SK-N-SH (cell line): ENCODE results near the gene KLHL5.

ENCODE experiments used
- CHD2 ChIP-seq: fragments of 150-350 bp; IDR thresholded peaks from 2 replicates; pipeline ENCODE4 v1.6.1; 2018; ENCODE audit warnings: low read length; ENCODE audit not compliant: partially characterized antibody
- ELF1 ChIP-seq: IDR thresholded peaks from 2 replicates; pipeline ENCODE4 v1.4.0; 2012
- EP300 ChIP-seq, 2 experiments: IDR thresholded peaks; 2 replicates each; pipeline versions ENCODE4 v1.4.0 to v1.6.1; 2012; ENCODE audit warnings: borderline replicate concordance in 1 of 2, low read depth in 1 of 2, low read length in 1 of 2
- EZH2phosphoT487 ChIP-seq: fragments of 200-600 bp; sonication (generic); IDR thresholded peaks from 2 replicates; pipeline ENCODE4 v1.6.1; 2017; ENCODE audit warnings: low read depth, mixed run types, mild to moderate bottlenecking, antibody characterized with exemption, moderate library complexity, borderline replicate concordance
- MXI1 ChIP-seq: IDR thresholded peaks from 2 replicates; pipeline ENCODE4 v1.6.1; 2012; ENCODE audit warnings: mild to moderate bottlenecking, low read depth, low read length, improper control_type of control experiment
- POLR2AphosphoS5 ChIP-seq: IDR thresholded peaks from 2 replicates; pipeline ENCODE4 v1.6.1; 2012; ENCODE audit warnings: low read depth, low read length
- RAD21 ChIP-seq: IDR thresholded peaks from 2 replicates; pipeline ENCODE4 v1.6.1; 2012; ENCODE audit warnings: mild to moderate bottlenecking, low read length
- RFX5 ChIP-seq: IDR thresholded peaks from 2 replicates; pipeline ENCODE4 v1.6.1; 2012; ENCODE audit warnings: mild to moderate bottlenecking, improper control_type of control experiment, low read length
- TAF1 ChIP-seq: IDR thresholded peaks from 2 replicates; pipeline ENCODE4 v1.6.1; 2012; ENCODE audit warnings: low read depth, mild to moderate bottlenecking, low read length, moderate library complexity, borderline replicate concordance
- TCF12 ChIP-seq: IDR thresholded peaks from 2 replicates; pipeline ENCODE4 v1.4.0; 2012
- TF ChIP-seq, protein P1 (sequence below): fragments of 200-600 bp; sonication (generic); IDR thresholded peaks from 2 replicates; pipeline ENCODE4 v1.6.1; 2017; ENCODE audit warnings: antibody characterized with exemption, mild to moderate bottlenecking, moderate library complexity
- TF ChIP-seq, protein P2 (sequence below): IDR thresholded peaks from 2 replicates; pipeline ENCODE4; 2012
- TF ChIP-seq, protein P3 (sequence below): IDR thresholded peaks from 2 replicates; pipeline ENCODE4 v1.4.0; 2012; ENCODE audit warnings: low read depth, borderline replicate concordance

DNA sequence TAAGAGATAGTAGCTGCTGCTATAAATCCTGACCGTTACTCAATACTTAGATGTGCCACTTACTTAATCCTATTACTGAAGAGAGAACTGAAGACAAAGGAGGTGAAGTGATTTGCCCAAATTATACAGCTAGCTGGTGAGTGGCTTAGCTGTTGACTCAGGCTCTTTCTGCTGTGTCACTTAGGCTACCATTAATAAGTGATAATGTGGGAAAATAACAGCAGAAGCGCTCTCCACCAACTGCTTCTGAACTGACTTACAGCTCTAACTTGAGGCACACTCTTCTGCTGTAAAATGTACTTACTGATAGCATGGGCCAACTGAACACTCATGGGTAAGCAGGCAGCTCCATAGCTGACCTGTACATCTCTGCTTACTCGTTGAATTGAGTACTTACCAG lies 7.5 kb upstream of the KLHL5 start:
- TF ChIP-seq ELF1 (no peak), TAF1 (no peak), TCF12 (no peak), RFX5 (no peak), POLR2AphosphoS5 (no peak), EP300 (IDR thresholded peaks at IDR 0.05; ENCODE audit: borderline replicate concordance in 1 of 2, low read depth in 1 of 2, low read length in 1 of 2) (no peak), CHD2 (no peak), EZH2phosphoT487 (no peak), RAD21 (no peak), MXI1 (no peak)
- TF ChIP-seq, protein P1, sequence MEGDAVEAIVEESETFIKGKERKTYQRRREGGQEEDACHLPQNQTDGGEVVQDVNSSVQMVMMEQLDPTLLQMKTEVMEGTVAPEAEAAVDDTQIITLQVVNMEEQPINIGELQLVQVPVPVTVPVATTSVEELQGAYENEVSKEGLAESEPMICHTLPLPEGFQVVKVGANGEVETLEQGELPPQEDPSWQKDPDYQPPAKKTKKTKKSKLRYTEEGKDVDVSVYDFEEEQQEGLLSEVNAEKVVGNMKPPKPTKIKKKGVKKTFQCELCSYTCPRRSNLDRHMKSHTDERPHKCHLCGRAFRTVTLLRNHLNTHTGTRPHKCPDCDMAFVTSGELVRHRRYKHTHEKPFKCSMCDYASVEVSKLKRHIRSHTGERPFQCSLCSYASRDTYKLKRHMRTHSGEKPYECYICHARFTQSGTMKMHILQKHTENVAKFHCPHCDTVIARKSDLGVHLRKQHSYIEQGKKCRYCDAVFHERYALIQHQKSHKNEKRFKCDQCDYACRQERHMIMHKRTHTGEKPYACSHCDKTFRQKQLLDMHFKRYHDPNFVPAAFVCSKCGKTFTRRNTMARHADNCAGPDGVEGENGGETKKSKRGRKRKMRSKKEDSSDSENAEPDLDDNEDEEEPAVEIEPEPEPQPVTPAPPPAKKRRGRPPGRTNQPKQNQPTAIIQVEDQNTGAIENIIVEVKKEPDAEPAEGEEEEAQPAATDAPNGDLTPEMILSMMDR = no peak
- TF ChIP-seq, protein P2, sequence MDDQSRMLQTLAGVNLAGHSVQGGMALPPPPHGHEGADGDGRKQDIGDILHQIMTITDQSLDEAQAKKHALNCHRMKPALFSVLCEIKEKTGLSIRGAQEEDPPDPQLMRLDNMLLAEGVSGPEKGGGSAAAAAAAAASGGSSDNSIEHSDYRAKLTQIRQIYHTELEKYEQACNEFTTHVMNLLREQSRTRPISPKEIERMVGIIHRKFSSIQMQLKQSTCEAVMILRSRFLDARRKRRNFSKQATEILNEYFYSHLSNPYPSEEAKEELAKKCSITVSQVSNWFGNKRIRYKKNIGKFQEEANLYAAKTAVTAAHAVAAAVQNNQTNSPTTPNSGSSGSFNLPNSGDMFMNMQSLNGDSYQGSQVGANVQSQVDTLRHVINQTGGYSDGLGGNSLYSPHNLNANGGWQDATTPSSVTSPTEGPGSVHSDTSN = no peak
- TF ChIP-seq, protein P3, sequence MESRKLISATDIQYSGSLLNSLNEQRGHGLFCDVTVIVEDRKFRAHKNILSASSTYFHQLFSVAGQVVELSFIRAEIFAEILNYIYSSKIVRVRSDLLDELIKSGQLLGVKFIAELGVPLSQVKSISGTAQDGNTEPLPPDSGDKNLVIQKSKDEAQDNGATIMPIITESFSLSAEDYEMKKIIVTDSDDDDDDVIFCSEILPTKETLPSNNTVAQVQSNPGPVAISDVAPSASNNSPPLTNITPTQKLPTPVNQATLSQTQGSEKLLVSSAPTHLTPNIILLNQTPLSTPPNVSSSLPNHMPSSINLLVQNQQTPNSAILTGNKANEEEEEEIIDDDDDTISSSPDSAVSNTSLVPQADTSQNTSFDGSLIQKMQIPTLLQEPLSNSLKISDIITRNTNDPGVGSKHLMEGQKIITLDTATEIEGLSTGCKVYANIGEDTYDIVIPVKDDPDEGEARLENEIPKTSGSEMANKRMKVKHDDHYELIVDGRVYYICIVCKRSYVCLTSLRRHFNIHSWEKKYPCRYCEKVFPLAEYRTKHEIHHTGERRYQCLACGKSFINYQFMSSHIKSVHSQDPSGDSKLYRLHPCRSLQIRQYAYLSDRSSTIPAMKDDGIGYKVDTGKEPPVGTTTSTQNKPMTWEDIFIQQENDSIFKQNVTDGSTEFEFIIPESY = no peak
